Measurements from ENCODE around the gene UBXN7. TPM values are rescaled to one million over a fixed set of nuclear protein-coding genes. Genes with fewer than 3 reads are reported as not detected.
A peak's percentile ranks its signal among the peaks of the same experiment; 100 is the strongest.
"Not testable (repeated sequence)": the region's sequence is repeated elsewhere in the genome, so short reads cannot be mapped to it uniquely, and the experiment has no call there.

Gene UBXN7
- 90.6 and 102 TPM in 2 replicates for total RNA-seq
- long read RNA-seq, full-length matches to known transcripts = 6 of 31 reads
- long read RNA-seq, partial matches to known transcripts = 4 of 31 reads
- long read RNA-seq, other reads (novel, unspliced or antisense) = 21 of 31 reads

- DNase-seq (ENCODE audit: low spot score, unreplicated experiment) = peak; percentile 96
- H3K4me3 Mint-ChIP-seq (ENCODE audit: low read depth) = peak within 1 kb of the TSS; percentile 78
- H3K36me3 Mint-ChIP-seq (ENCODE audit: insufficient read depth) = peaks cover 5% of the 10 kb centered on the region
- H3K4me1 Mint-ChIP-seq (ENCODE audit: low read depth) = peaks cover 8% of the 10 kb centered on the region
- peak within 1 kb of the TSS; percentile 92 for H3K27ac Mint-ChIP-seq
- no peaks in the 10 kb centered on the region for H3K27me3 Mint-ChIP-seq
- no peak for TF ChIP-seq CTCF (IDR thresholded peaks at IDR 0.05; ENCODE audit: unreplicated experiment)
- no peaks in the 10 kb centered on the region for H3K9me3 Mint-ChIP-seq (ENCODE audit: low read depth)
These were observed at the start of gene UBXN7 for GRCh38 chr3:196432137-196432879. TSS of gene UBXN7 (minus strand) at chr3:196432427. CDS start at chr3:196432399, 28 bp downstream.

- no peaks in the 10 kb centered on the region for H3K4me1 Mint-ChIP-seq (ENCODE audit: low read depth)
- peaks cover 19% of the 10 kb centered on the region for H3K36me3 Mint-ChIP-seq (ENCODE audit: insufficient read depth)
- H3K4me3 Mint-ChIP-seq (ENCODE audit: low read depth) = no peak overlapping the region
- no peaks in the 10 kb centered on the region for H3K9me3 Mint-ChIP-seq (ENCODE audit: low read depth)
- TF ChIP-seq CTCF (IDR thresholded peaks at IDR 0.05; ENCODE audit: unreplicated experiment) = no peak
- H3K27ac Mint-ChIP-seq = no peak overlapping the region
- no peaks in the 10 kb centered on the region for H3K27me3 Mint-ChIP-seq
- no peak for DNase-seq (ENCODE audit: low spot score, unreplicated experiment)
These were observed 45.5 kb upstream of the UBXN7 start for GRCh38 chr3:196477678-196478077.

- Mint-ChIP-seq H3K27me3 (no peaks in the 10 kb centered on the region), H3K4me1 (ENCODE audit: low read depth) (no peaks in the 10 kb centered on the region), H3K4me3 (ENCODE audit: low read depth) (no peak overlapping the region), H3K27ac (no peak overlapping the region), H3K36me3 (ENCODE audit: insufficient read depth) (peaks cover 19% of the 10 kb centered on the region), H3K9me3 (ENCODE audit: low read depth) (no peaks in the 10 kb centered on the region)
- no peak for TF ChIP-seq CTCF (IDR thresholded peaks at IDR 0.05; ENCODE audit: unreplicated experiment)
- no peak for DNase-seq (ENCODE audit: low spot score, unreplicated experiment)
These were observed 40.1 kb upstream of the UBXN7 start for GRCh38 chr3:196472286-196472685.

GRCh38 chr3:196471551-196471950 is 39.3 kb upstream of the UBXN7 start:
- Mint-ChIP-seq H3K27ac (no peak overlapping the region), H3K27me3 (no peaks in the 10 kb centered on the region), H3K4me1 (ENCODE audit: low read depth) (no peaks in the 10 kb centered on the region), H3K4me3 (ENCODE audit: low read depth) (no peak overlapping the region), H3K9me3 (ENCODE audit: low read depth) (no peaks in the 10 kb centered on the region), H3K36me3 (ENCODE audit: insufficient read depth) (peaks cover 17% of the 10 kb centered on the region)
- DNase-seq (ENCODE audit: low spot score, unreplicated experiment) = no peak
- TF ChIP-seq CTCF (IDR thresholded peaks at IDR 0.05; ENCODE audit: unreplicated experiment) = no peak

GRCh38 chr3:196470182-196470581 is 38.0 kb upstream of the UBXN7 start:
- H3K4me1 Mint-ChIP-seq (ENCODE audit: low read depth); H3K4me3 Mint-ChIP-seq (ENCODE audit: low read depth); H3K9me3 Mint-ChIP-seq (ENCODE audit: low read depth); DNase-seq (ENCODE audit: low spot score, unreplicated experiment); H3K27me3 Mint-ChIP-seq; H3K27ac Mint-ChIP-seq: not testable (repeated sequence)
- peaks cover 16% of the 10 kb centered on the region for H3K36me3 Mint-ChIP-seq (ENCODE audit: insufficient read depth)

- no peaks in the 10 kb centered on the region for H3K4me1 Mint-ChIP-seq (ENCODE audit: low read depth)
- H3K4me3 Mint-ChIP-seq (ENCODE audit: low read depth) = no peak overlapping the region
- no peak for DNase-seq (ENCODE audit: low spot score, unreplicated experiment)
- H3K27me3 Mint-ChIP-seq = no peaks in the 10 kb centered on the region
- peaks cover 8% of the 10 kb centered on the region for H3K9me3 Mint-ChIP-seq (ENCODE audit: low read depth)
- H3K27ac Mint-ChIP-seq = no peak overlapping the region
- peaks cover 13% of the 10 kb centered on the region for H3K36me3 Mint-ChIP-seq (ENCODE audit: insufficient read depth)
- TF ChIP-seq CTCF (IDR thresholded peaks at IDR 0.05; ENCODE audit: unreplicated experiment) = no peak
These were observed 31.6 kb upstream of the UBXN7 start for GRCh38 chr3:196463804-196464203.
